AG04449 (cell line): ENCODE data around the gene MEF2B.
"Not testable (repeated sequence)": the region's sequence is repeated elsewhere in the genome, so short reads cannot be mapped to it uniquely, and the experiment has no call there.

ENCODE experiments used
- CTCF ChIA-PET: fragments of 350-600 bp; formaldehyde crosslinking; extraction: SDS; loops from one replicate; lab custom pipeline; 2021; ENCODE audit warnings: antibody characterized with exemption; lab: Yijun Ruan, JAX
- POLR2A ChIA-PET: fragments of 400-600, 350-600 bp; formaldehyde crosslinking; extraction: SDS; loops from one replicate; lab custom pipeline; 2020; ENCODE audit warnings: antibody characterized with exemption, inconsistent platforms; lab: Yijun Ruan, JAX
- DNase-seq: peaks from one replicate; pipeline ENCODE4 v3.0.0-alpha.2; 2010; ENCODE audit warnings: low read depth, low spot score
- H3K4me3 ChIP-seq: 2 replicates; pipeline ENCODE4 v1.5.1; 2011; ENCODE audit warnings: low read depth, mild to moderate bottlenecking, control low read depth, low read length
- CTCF ChIP-seq: IDR thresholded peaks from one replicate; pipeline ENCODE4 v1.5.1; 2011; ENCODE audit warnings: mild to moderate bottlenecking, moderate library complexity, low read length, control low read depth, inconsistent platforms; ENCODE audit not compliant: insufficient read depth; ENCODE audit errors: missing control alignments

MEF2B gene

GRCh38 chr19:19186742-19187141 lies 16.7 kb upstream of the MEF2B start:
- no peak for DNase-seq
- CTCF ChIA-PET, result interaction anchor here (1.1 to 6.1 kb wide), 3 partner anchors 10 to 129 kb away, joined by 3 to 51 read pairs (median 5); no protein-coding TSS in a partner anchor
- no peak for TF ChIP-seq CTCF
- POLR2A ChIA-PET, result no interaction called here
- H3K4me3 ChIP-seq, result no peak overlapping the region

- TF ChIP-seq CTCF, result peak; percentile 67
- DNase-seq, result no peak
- POLR2A ChIA-PET, result no interaction called here
- CTCF ChIA-PET, result interaction anchor here (1.8 to 6.1 kb wide), 3 partner anchors 9 to 16 kb away, joined by 4 to 51 read pairs (median 5); partner anchors contain the start of gene MEF2B
- H3K4me3 ChIP-seq, result no peak overlapping the region
These were observed 16.0 kb upstream of the MEF2B start for GRCh38 chr19:19185853-19186740.

- H3K4me3 ChIP-seq, result no peak overlapping the region
- no peak for DNase-seq
- no peak for TF ChIP-seq CTCF
- ChIA-PET POLR2A (no interaction called here), CTCF (interaction anchor here (1.3 kb wide), 1 partner anchor 35 kb away, joined by 5 read pairs; no protein-coding TSS in a partner anchor)
These were observed 11.5 kb upstream of the MEF2B start for GRCh38 chr19:19181488-19181998.

GRCh38 chr19:19179548-19180441 lies 9.7 kb upstream of the MEF2B start:
- CTCF ChIA-PET, result interaction anchor here (1.3 kb wide), 1 partner anchor 34 kb away, joined by 5 read pairs; no protein-coding TSS in a partner anchor
- no peak for DNase-seq
- TF ChIP-seq CTCF, result no peak
- POLR2A ChIA-PET, result no interaction called here
- H3K4me3 ChIP-seq, result no peak overlapping the region

- H3K4me3 ChIP-seq, result no peak overlapping the region
- TF ChIP-seq CTCF, result no peak
- POLR2A ChIA-PET, result no interaction called here
- DNase-seq, result no peak
- CTCF ChIA-PET, result interaction anchor here (1.0 to 5.9 kb wide), 9 partner anchors 10 to 181 kb away, joined by 4 to 105 read pairs (median 13); partner anchors contain the start of genes BORCS8 and RFXANK
These were observed 6.9 kb upstream of the MEF2B start for GRCh38 chr19:19176950-19177349.

GRCh38 chr19:19173243-19173642 lies 3.2 kb upstream of the MEF2B start:
- POLR2A ChIA-PET, result not testable (repeated sequence)

More at GRCh38 chr19:19173243-19173642, 3.2 kb upstream of the MEF2B start:
- DNase-seq, H3K4me3 ChIP-seq: not testable (repeated sequence)
- CTCF ChIA-PET, result interaction anchor here (3.5 to 5.9 kb wide), 5 partner anchors 12 to 120 kb away, joined by 31 to 105 read pairs (median 51); no protein-coding TSS in a partner anchor
